GM12878 (cell line): ENCODE data around the gene PXT1. TPM values are rescaled to one million over a fixed set of nuclear protein-coding genes. Genes with fewer than 3 reads are reported as not detected.

Source experiments
- ATAC-seq: fragments of 200-7000 bp; cut with Tn5 transposase; 3 replicates; pipeline ENCODE4 v1.9.1; 2020; ENCODE audit warnings: mild to moderate bottlenecking, moderate library complexity
- BruUV-seq: library from RNA; stranded (reverse); fragments of 400-500 nt; replicated peaks from 2 replicates; lab custom pipeline; 2021; lab: Mats Ljungman, UMichigan
- CTCF ChIA-PET: fragments of 300-600 bp; sonication (Branson Sonifier 250); formaldehyde crosslinking; extraction: SDS; loops from one replicate; lab custom pipeline; 2021; ENCODE audit warnings: inconsistent platforms; lab: Yijun Ruan, JAX
- POLR2A ChIA-PET: fragments of 350-600 bp; formaldehyde crosslinking; extraction: SDS; loops from one replicate; lab custom pipeline; 2021; ENCODE audit warnings: inconsistent platforms; lab: Charles Lee
- RAD21 ChIA-PET: fragments of 300-600 bp; sonication (Branson Sonifier 250); formaldehyde crosslinking; loops from one replicate; lab custom pipeline; 2023; ENCODE audit warnings: antibody characterized with exemption; ENCODE audit not compliant: unreplicated experiment; lab: Charles Lee
- SMC1A ChIA-PET: fragments of 300-600 bp; sonication (Branson Sonifier 250); formaldehyde crosslinking; loops from one replicate; lab custom pipeline; 2023; ENCODE audit not compliant: unreplicated experiment, uncharacterized antibody; lab: Charles Lee
- DNase-seq: peaks from one replicate; pipeline ENCODE4 v3.0.0-alpha.2; 2011; ENCODE audit warnings: low read depth, low spot score
- FAIRE-seq: peaks from 3 replicates; lab custom pipeline; 2011; peaks lifted over from hg19 to GRCh38; lab: Jason Lieb, UNC
- H2AFZ ChIP-seq: 2 replicates; pipeline ENCODE4 v1.6.0; 2011; ENCODE audit warnings: low read depth, low read length, control low read depth; ENCODE audit not compliant: control insufficient read depth
- H3K27ac ChIP-seq: 2 replicates; pipeline ENCODE4 v1.5.1; 2011; ENCODE audit warnings: control low read depth; ENCODE audit not compliant: control insufficient read depth, insufficient read depth
- H3K27me3 ChIP-seq, 2 experiments: replicated peaks in 1 of 2; 2 replicates each; pipeline versions ENCODE4 v1.6.0 to v1.6.1; 2011; ENCODE audit warnings: low read length in 1 of 2; ENCODE audit not compliant: control insufficient read depth in 2 of 2, insufficient read depth in 2 of 2
- H3K36me3 ChIP-seq, 2 experiments: 2 replicates each; pipeline ENCODE4 v1.5.1; 2011; ENCODE audit warnings: low read length in 1 of 2; ENCODE audit not compliant: control insufficient read depth in 2 of 2, insufficient read depth in 2 of 2
- H3K4me1 ChIP-seq: 2 replicates; pipeline ENCODE4 v1.6.1; 2011; ENCODE audit warnings: mild to moderate bottlenecking, low read length, moderate library complexity, mixed read lengths; ENCODE audit not compliant: control insufficient read depth, insufficient read depth
- H3K4me2 ChIP-seq: 2 replicates; pipeline ENCODE4 v1.6.0; 2011; ENCODE audit warnings: control low read depth; ENCODE audit not compliant: control insufficient read depth, insufficient read depth
- H3K4me3 ChIP-seq: fragments of 200-600 bp; sonication (generic); 2 replicates; pipeline ENCODE4 v1.5.1; 2016
- H3K79me2 ChIP-seq: 2 replicates; pipeline ENCODE4 v1.6.0; 2011; ENCODE audit warnings: low read length; ENCODE audit not compliant: control insufficient read depth, insufficient read depth
- H3K9ac ChIP-seq: 2 replicates; pipeline ENCODE4 v1.8.0; 2011; ENCODE audit warnings: low read length, control low read depth, mixed read lengths; ENCODE audit not compliant: control insufficient read depth, insufficient read depth
- H3K9me3 ChIP-seq: replicated peaks from 3 replicates; pipeline ENCODE4 v1.5.1; 2011; ENCODE audit warnings: mild to moderate bottlenecking, low read length; ENCODE audit not compliant: control insufficient read depth, insufficient read depth
- H4K20me1 ChIP-seq: 2 replicates; pipeline ENCODE4 v1.6.0; 2011; ENCODE audit not compliant: control insufficient read depth, insufficient read depth
- BACH1 ChIP-seq: fragments of 450-650 bp; IDR thresholded peaks from 2 replicates; pipeline ENCODE4 v1.6.1; 2017; ENCODE audit warnings: mild to moderate bottlenecking, borderline replicate concordance
- GABPA ChIP-seq: IDR thresholded peaks from 2 replicates; pipeline ENCODE4 v1.6.1; 2014; ENCODE audit warnings: antibody characterized with exemption, low read depth, mild to moderate bottlenecking, inconsistent platforms
- HDAC6 ChIP-seq: fragments of 200-600 bp; sonication (generic); IDR thresholded peaks from one replicate; pipeline ENCODE4 v1.8.0; 2017; ENCODE audit warnings: antibody characterized with exemption; ENCODE audit not compliant: unreplicated experiment
- KAT2A ChIP-seq: conservative IDR thresholded peaks from 2 replicates; pipeline ENCODE4 v1.6.1; 2011; ENCODE audit warnings: low read depth, low read length; ENCODE audit not compliant: control insufficient read depth
- MTA2 ChIP-seq: fragments of 450-650 bp; IDR thresholded peaks from 2 replicates; pipeline ENCODE4 v1.6.1; 2016; ENCODE audit warnings: low read depth, mild to moderate bottlenecking, moderate library complexity
- NFIC ChIP-seq: IDR thresholded peaks from 2 replicates; pipeline ENCODE4 v1.6.1; 2012; ENCODE audit warnings: low read depth, mild to moderate bottlenecking, inconsistent platforms, low read length, moderate library complexity
- RB1 ChIP-seq: fragments of 450-650 bp; formaldehyde crosslinking; IDR thresholded peaks from 2 replicates; pipeline ENCODE4 v1.6.1; 2017; ENCODE audit warnings: mild to moderate bottlenecking, borderline replicate concordance
- RELA ChIP-seq: fragments of 450-650 bp; IDR thresholded peaks from 2 replicates; pipeline ENCODE4 v1.8.0; 2014; ENCODE audit warnings: borderline replicate concordance; ENCODE audit not compliant: partially characterized antibody
- SIN3A ChIP-seq: IDR thresholded peaks from 2 replicates; pipeline ENCODE4 v1.6.1; 2012; ENCODE audit warnings: low read depth, low read length, improper control_type of control experiment
- ZNF217 ChIP-seq: fragments of 450-650 bp; IDR thresholded peaks from 2 replicates; pipeline ENCODE4 v1.6.1; 2017; ENCODE audit warnings: antibody characterized with exemption, mild to moderate bottlenecking
- WGBS: methylation state at CpG from one replicate; pipeline ENCODE4 v1.1.6; 2016; ENCODE audit warnings: low lambda C conversion rate; ENCODE audit not compliant: insufficient replicate concordance, insufficient coverage; ENCODE audit errors: missing lambda C conversion rate; 5-methylcytosine and 5-hydroxymethylcytosine counted together
- in situ Hi-C: fragments of 300-500 bp; cut with MboI; formaldehyde crosslinking; loops from 9 replicates; pipeline ENCODE4 v1.14.3; 2018; ENCODE audit warnings: mixed read lengths
- intact Hi-C: fragments of 100-400 bp; cut with micrococcal nuclease; formaldehyde crosslinking; loops from one replicate; pipeline ENCODE4 v1.14.2; 2022; ENCODE audit not compliant: unreplicated experiment
- polyA plus RNA-seq, 11 experiments: library from polyadenylated mRNA; depleted of rRNA in 4 of 11; unstranded in 6 of 11; stranded (reverse) in 5 of 11; fragments of >200 nt; fragmentation: Nextera tagmentation in 4 of 11; fragmentation: Illumina TruSeq in 1 of 11; extraction: Ambion mirVana in 4 of 11; extraction: Trizol in 1 of 11; gene quantifications; 1 replicate in 1 of 11; 2 replicates in 10 of 11; pipeline versions ENCODE4 v1.2.1 to v1.2.3, GENCODE V29; 2011 to 2016; ENCODE audit warnings: inconsistent platforms in 2 of 11, missing spikeins in 2 of 11, low read depth in 1 of 11
- total RNA-seq, 4 experiments: library from RNA; depleted of rRNA in 3 of 4; stranded (reverse); fragments of >200 nt in 3 of 4; fragmentation: Illumina TruSeq in 1 of 4; extraction: Trizol in 1 of 4; gene quantifications; 2 replicates each; pipeline versions ENCODE4 v1.2.1 to v1.2.3, GENCODE V29; 2013 to 2021
- TF ChIP-seq, protein P1 (sequence below): IDR thresholded peaks from 2 replicates; pipeline ENCODE4 v1.6.1; 2012; ENCODE audit warnings: low read depth, low read length, improper control_type of control experiment
- TF ChIP-seq, protein P2 (sequence below): fragments of 450-650 bp; IDR thresholded peaks from 2 replicates; pipeline ENCODE4 v1.6.1; 2017; ENCODE audit warnings: antibody characterized with exemption, mild to moderate bottlenecking, moderate library complexity

Gene PXT1
- total and polyA plus RNA-seq, 10 of the 15 experiments (the other 5 are each of a cell fraction or from before 2014, with no cell fraction given), result 0.27 to 2.9 (median 0.50) TPM

DNA sequence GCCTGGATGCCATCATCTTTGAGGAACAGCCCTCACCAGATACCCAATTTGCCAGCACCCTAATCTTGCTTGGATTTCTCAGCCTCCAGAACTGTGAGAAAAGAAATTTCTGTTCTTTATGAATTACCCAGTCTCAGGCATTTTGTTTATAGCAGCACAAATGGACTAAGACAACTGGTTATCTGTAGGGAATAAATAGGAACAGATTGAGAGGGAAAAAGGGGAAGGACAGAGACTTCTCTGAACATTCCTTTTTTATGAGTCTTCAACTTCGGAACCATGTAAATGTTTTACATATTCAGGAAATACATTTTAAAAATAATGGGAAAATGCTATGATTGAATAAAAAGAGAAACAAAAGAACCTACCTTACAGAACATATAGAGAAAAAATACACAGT, 21.0 kb upstream of the PXT1 start:
- H2AFZ ChIP-seq, result no peak overlapping the region
- H3K9ac ChIP-seq, result no peak overlapping the region
- intact Hi-C loops, result no loop called here
- no peak overlapping the region for H3K27ac ChIP-seq
- H3K9me3 ChIP-seq, result no peaks in the 10 kb centered on the region
- H3K27me3 ChIP-seq, result no peaks in the 10 kb centered on the region
- in situ Hi-C loops, result no loop called here
- H3K4me1 ChIP-seq, result no peaks in the 10 kb centered on the region
- DNase-seq (no peak), ATAC-seq (no peak), FAIRE-seq (no peak)
- peaks cover 29% of the 10 kb centered on the region for H3K79me2 ChIP-seq
- RAD21 ChIA-PET, result no interaction called here
- BruUV-seq, result no TSS peak
- SMC1A ChIA-PET, result no interaction called here
- POLR2A ChIA-PET, result no interaction called here
- no peak overlapping the region for H3K4me3 ChIP-seq
- H4K20me1 ChIP-seq, result no peaks in the 10 kb centered on the region
- H3K4me2 ChIP-seq, result no peak overlapping the region
- 95% methylated on average over 1 of the region's 1 CpG for WGBS
- peaks cover 0 to 2% of the 10 kb centered on the region in 2 experiments; a peak in 1 of 4 replicates for H3K36me3 ChIP-seq
- CTCF ChIA-PET, result interaction anchor here (1.4 to 1.5 kb wide), 2 partner anchors 44 to 152 kb away, joined by 6 read pairs; no protein-coding TSS in a partner anchor
- TF ChIP-seq SIN3A (no peak), BACH1 (no peak), MTA2 (no peak), KAT2A (no peak), HDAC6 (no peak), NFIC (no peak), RB1 (no peak), GABPA (no peak), RELA (no peak), ZNF217 (no peak)
- TF ChIP-seq, protein P1, sequence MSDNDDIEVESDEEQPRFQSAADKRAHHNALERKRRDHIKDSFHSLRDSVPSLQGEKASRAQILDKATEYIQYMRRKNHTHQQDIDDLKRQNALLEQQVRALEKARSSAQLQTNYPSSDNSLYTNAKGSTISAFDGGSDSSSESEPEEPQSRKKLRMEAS, result no peak
- TF ChIP-seq, protein P2, sequence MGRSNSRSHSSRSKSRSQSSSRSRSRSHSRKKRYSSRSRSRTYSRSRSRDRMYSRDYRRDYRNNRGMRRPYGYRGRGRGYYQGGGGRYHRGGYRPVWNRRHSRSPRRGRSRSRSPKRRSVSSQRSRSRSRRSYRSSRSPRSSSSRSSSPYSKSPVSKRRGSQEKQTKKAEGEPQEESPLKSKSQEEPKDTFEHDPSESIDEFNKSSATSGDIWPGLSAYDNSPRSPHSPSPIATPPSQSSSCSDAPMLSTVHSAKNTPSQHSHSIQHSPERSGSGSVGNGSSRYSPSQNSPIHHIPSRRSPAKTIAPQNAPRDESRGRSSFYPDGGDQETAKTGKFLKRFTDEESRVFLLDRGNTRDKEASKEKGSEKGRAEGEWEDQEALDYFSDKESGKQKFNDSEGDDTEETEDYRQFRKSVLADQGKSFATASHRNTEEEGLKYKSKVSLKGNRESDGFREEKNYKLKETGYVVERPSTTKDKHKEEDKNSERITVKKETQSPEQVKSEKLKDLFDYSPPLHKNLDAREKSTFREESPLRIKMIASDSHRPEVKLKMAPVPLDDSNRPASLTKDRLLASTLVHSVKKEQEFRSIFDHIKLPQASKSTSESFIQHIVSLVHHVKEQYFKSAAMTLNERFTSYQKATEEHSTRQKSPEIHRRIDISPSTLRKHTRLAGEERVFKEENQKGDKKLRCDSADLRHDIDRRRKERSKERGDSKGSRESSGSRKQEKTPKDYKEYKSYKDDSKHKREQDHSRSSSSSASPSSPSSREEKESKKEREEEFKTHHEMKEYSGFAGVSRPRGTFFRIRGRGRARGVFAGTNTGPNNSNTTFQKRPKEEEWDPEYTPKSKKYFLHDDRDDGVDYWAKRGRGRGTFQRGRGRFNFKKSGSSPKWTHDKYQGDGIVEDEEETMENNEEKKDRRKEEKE, result no peak
- TF ChIP-seq, all 136 proteins: peak for 0
